VCaP (cell line): ENCODE measurements around the gene NRXN3.

Experiments used
- H3K27ac ChIP-seq: fragments of 450-650 bp; 2 replicates; pipeline ENCODE4 v1.5.1; 2017
- TF ChIP-seq, protein P1 (sequence below): fragments of 450-650 bp; conservative IDR thresholded peaks from 2 replicates; pipeline ENCODE4 v1.5.1; 2017; ENCODE audit warnings: mild to moderate bottlenecking, moderate library complexity

Gene NRXN3

DNA sequence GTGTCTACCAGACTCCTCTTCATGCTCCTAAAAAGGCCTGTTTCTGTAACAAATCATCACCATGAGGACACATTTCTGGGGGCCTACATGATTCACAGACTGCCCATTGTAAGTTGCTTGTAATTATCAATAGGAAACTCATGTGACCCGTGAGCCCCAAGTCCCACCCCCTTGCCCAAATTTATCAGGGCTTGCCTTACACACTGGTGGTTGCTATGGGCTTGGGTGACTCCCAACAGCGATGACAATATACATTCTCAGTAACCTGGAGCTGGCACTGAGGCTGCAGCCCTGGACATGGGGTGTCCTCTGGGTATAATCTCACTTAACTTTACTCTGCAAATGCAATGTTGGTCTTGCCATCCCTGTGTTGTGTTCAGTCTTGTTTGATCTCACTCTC lies 149.2 kb downstream of the NRXN3 start:
- H3K27ac ChIP-seq, result peak overlapping the region; percentile 18; the same call in 1 of the 2 replicates
- TF ChIP-seq, protein P1, sequence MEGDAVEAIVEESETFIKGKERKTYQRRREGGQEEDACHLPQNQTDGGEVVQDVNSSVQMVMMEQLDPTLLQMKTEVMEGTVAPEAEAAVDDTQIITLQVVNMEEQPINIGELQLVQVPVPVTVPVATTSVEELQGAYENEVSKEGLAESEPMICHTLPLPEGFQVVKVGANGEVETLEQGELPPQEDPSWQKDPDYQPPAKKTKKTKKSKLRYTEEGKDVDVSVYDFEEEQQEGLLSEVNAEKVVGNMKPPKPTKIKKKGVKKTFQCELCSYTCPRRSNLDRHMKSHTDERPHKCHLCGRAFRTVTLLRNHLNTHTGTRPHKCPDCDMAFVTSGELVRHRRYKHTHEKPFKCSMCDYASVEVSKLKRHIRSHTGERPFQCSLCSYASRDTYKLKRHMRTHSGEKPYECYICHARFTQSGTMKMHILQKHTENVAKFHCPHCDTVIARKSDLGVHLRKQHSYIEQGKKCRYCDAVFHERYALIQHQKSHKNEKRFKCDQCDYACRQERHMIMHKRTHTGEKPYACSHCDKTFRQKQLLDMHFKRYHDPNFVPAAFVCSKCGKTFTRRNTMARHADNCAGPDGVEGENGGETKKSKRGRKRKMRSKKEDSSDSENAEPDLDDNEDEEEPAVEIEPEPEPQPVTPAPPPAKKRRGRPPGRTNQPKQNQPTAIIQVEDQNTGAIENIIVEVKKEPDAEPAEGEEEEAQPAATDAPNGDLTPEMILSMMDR, result no peak

DNA sequence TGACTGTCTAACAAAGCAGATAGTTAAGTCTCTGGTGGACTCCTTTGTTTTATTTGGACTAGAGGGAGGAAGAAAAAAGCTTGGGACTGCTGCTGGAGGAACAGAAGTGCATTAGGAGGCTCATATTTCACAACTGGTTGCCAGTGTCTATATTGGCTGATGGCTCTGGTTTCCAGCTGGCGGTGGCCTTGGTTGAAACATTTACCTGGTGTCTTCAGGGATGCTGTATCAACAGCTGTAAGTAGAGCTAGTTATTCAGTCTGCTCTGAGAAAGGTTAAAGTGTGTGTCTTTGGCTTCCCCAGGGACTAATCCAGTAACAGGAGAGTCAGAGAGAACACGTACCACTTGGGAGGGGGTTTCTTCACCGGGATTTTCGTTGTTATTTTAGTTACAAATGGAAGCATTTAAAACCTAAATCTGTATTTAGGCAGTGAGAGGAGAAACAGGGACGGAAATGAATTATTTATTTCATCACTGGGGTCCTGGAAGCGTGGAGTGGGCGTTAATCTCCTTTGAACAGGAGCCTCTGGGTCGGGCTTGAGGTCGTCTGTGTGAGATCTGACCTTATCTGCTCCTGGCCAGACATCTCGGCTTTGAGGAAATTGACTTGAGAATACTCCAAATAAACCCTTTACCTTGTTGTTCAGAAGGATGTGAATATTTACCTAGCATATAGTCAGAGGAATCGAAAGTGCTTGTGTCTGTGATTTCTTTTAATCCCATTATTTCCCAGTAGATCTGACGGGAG lies 149.9 kb downstream of the NRXN3 start:
- TF ChIP-seq, protein P1, result no peak
- H3K27ac ChIP-seq, result peak overlapping the region; percentile 18

DNA sequence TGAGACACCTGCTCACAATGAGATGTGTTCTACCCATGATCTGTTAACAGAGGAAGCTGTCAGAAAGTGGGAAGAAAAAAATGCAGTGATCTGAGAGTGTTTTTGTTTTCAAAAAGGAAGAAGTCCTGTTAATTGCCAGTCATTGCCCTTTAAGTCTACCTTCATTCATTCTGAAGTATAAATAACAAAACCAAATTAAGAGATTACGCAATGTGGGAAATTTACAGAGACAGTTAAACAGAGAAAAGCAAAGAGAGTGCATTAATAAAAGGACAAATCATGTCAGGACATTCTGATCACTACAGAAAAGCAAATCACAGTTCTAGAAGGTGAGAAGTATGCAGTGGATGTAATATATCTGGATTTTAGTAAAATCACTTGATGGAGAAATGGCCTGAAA lies 154.2 kb downstream of the NRXN3 start:
- TF ChIP-seq, protein P1, result no peak
- no peak overlapping the region for H3K27ac ChIP-seq

DNA sequence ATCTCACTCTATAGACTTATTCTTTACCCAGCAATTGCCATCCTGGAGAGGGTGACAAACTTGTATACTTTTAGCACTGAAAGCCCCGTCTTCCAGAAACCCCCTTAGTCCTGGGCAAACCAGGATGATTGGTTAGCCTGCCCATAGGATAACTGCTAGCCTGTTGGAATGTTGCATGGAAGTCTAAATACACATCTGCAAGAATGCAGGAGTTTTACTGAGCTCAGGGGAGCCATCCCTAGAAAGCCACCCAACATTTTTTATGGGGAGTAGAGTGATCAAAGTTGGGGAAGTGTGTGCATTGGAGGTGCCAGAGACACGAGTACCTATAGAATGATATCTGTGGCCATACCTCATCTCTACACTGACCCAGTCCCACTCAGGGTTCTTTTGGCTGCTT lies 155.7 kb downstream of the NRXN3 start:
- TF ChIP-seq, protein P1, result no peak
- no peak overlapping the region for H3K27ac ChIP-seq

DNA sequence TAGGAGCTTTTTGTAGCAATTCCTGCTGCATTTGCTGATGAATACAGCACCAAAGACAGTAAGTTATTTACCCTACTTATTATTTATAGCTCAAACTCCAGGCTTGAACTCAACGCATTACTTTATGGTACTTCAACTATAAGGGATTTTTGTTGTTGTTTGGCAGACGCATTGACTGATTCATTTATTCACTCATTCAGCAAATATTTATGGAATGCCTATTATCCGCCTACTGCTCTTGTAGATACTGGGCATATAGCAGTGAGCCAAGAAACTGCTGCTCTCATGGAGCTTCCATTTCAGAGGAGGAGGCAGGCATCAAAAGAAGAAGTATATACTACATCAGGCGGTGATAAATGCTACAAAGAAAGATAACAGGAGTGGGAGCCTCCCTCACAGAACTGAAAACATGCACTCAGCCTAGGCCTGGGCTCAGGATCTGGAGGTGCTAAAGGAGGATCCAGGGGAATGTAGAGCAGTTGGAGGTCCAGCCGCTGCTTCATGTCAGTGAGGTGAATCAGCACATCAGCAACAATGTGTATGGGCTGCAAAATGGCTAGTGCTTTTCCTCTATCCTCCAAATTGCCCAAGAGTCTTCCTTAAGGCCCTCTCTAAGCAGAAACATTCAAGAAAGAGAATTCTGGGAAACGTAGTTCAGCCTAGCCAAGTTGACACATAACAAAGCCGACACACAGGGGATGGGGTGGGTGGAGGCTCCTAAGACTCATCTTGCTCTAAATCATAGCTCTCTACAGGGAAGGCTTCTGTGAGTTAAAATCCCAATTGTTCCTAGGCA lies 157.5 kb downstream of the NRXN3 start:
- H3K27ac ChIP-seq, result no peak overlapping the region
- TF ChIP-seq, protein P1, result no peak

DNA sequence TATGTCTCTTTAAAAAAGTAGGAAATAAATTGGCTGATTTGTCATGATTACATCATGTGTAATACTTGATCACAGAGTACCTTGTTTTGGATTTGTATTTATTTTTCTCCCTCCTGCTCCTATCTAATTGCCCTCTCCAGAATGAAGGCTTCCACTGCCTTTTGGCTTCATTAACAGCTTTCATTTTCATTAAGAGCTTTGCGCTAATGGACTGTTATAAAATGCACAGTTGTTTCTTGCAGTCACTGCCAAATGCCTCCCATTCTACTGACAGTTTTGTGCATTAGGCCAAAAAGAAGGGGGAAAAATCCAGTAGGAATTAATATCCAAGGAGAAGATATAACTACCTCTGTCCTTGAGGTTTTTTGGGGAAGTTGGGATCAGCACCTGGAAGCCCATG lies 159.2 kb downstream of the NRXN3 start:
- no peak overlapping the region for H3K27ac ChIP-seq
- TF ChIP-seq, protein P1, result no peak

DNA sequence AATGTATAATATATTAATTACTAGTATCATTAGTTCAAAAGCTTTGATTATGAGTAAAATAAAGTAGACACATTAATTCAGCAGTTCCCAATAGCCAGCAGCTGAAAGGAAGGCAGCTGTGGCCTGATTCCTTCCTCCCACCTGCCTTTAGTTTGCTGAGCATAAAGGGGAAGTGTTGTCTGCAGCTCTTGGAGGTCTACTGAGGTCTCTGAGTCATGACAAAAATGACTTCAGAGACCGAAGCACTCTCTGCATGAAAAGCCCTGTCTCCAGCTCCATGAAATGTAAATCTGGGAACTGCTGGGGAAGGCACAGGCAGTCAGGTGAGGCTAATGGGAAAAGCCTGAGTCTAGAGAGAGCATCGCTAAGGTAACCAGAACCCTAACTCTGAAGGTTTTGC lies 165.4 kb downstream of the NRXN3 start:
- H3K27ac ChIP-seq, result no peak overlapping the region
- TF ChIP-seq, protein P1, result no peak
